ENCODE data around the gene CDHR3. TPM values are rescaled to one million over a fixed set of nuclear protein-coding genes. Genes with fewer than 3 reads are reported as not detected.

Gene CDHR3
- total RNA-seq, 6 experiments from 2014 or later: 1.9 to 2.7 (median 2.3) TPM

DNA sequence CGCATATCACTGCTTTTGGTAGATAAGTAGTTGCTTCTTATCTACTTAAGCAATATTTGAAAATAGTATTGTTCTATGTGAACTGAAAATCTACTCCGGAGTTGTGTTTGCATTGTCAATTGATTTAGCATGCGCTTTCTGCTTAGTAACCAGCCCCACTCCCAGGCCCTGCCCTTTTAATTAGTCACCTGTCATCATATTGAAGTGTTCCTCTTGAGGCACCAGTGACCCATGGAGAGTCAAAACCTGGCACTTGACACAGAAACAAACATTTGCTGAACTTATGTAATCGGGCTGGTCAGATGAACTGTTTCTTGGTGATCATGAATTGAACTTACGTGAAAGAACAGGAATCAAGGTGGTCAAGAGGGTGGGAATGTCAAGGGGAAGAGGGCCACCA lies 27.8 kb upstream of the CDHR3 start:
- Mint-ChIP-seq H3K4me3 (no peak overlapping the region), H3K27ac (no peak overlapping the region), H3K4me1 (ENCODE audit: low read depth) (peaks cover 46% of the 10 kb centered on the region), H3K36me3 (ENCODE audit: low read depth) (0 out of 2 replicates have a peak, but pooled peaks cover 7% of the 10 kb centered on the region), H3K27me3 (ENCODE audit: insufficient read depth) (peaks cover 8% of the 10 kb centered on the region; the same call in 1 of the 2 replicates), H3K9me3 (no peaks in the 10 kb centered on the region)
- DNase-seq: no peak
- TF ChIP-seq, protein P1, sequence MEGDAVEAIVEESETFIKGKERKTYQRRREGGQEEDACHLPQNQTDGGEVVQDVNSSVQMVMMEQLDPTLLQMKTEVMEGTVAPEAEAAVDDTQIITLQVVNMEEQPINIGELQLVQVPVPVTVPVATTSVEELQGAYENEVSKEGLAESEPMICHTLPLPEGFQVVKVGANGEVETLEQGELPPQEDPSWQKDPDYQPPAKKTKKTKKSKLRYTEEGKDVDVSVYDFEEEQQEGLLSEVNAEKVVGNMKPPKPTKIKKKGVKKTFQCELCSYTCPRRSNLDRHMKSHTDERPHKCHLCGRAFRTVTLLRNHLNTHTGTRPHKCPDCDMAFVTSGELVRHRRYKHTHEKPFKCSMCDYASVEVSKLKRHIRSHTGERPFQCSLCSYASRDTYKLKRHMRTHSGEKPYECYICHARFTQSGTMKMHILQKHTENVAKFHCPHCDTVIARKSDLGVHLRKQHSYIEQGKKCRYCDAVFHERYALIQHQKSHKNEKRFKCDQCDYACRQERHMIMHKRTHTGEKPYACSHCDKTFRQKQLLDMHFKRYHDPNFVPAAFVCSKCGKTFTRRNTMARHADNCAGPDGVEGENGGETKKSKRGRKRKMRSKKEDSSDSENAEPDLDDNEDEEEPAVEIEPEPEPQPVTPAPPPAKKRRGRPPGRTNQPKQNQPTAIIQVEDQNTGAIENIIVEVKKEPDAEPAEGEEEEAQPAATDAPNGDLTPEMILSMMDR (IDR thresholded peaks at IDR 0.05): no peak

DNA sequence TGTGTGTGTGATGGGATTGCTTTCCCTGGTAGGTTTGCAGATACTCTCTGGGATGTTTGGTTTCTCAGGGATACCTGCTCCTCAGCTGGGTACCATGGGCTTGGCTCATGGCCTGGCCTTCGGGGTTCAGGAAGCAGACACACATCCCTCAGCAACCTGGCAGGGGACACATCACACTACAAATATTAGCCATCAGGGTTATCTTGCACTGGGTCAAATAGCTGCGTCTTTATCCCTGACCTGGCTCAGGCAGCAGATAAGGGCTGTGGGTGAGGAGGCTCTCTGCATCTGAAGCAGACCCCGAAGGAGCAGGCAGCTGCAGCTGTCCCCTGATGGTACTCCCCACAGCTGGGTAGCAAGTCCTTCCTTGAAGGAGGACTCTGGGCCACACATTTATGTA lies 25.7 kb upstream of the CDHR3 start:
- Mint-ChIP-seq H3K4me3 (no peak overlapping the region), H3K36me3 (ENCODE audit: low read depth) (0 out of 2 replicates have a peak, but pooled peaks cover 7% of the 10 kb centered on the region), H3K4me1 (ENCODE audit: low read depth) (peaks cover 31% of the 10 kb centered on the region), H3K9me3 (no peaks in the 10 kb centered on the region), H3K27ac (no peak overlapping the region), H3K27me3 (ENCODE audit: insufficient read depth) (peaks cover 14% of the 10 kb centered on the region)
- TF ChIP-seq, protein P1 (IDR thresholded peaks at IDR 0.05): no peak
- no peak for DNase-seq

DNA sequence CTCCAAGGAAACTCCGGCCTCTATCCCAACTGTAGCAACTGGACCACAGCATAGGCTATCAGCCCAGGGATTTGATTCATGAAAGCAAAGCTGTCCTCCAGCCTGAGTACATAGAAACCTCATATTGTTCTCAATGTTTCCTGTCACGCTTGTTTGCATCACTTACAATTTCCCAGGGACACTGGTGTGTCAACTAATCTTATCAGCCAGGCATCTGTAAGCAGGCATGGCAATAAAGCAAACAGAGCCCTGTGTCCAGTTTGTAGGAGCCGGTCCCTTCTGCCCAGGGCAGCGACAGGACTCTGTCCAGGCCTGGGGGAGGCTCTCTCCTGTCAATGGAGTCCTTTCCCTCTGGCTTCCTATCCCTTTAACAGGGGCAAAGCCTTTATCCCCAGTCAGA lies 23.0 kb upstream of the CDHR3 start:
- peaks cover 4% of the 10 kb centered on the region; the same call in 1 of the 2 replicates for H3K4me1 Mint-ChIP-seq (ENCODE audit: low read depth)
- no peak overlapping the region for H3K4me3 Mint-ChIP-seq
- no peak overlapping the region for H3K27ac Mint-ChIP-seq
- TF ChIP-seq, protein P1 (IDR thresholded peaks at IDR 0.05): no peak
- 0 out of 2 replicates have a peak, but pooled peaks cover 7% of the 10 kb centered on the region for H3K36me3 Mint-ChIP-seq (ENCODE audit: low read depth)
- peaks cover 14% of the 10 kb centered on the region for H3K27me3 Mint-ChIP-seq (ENCODE audit: insufficient read depth)
- H3K9me3 Mint-ChIP-seq: no peaks in the 10 kb centered on the region
- DNase-seq: no peak

DNA sequence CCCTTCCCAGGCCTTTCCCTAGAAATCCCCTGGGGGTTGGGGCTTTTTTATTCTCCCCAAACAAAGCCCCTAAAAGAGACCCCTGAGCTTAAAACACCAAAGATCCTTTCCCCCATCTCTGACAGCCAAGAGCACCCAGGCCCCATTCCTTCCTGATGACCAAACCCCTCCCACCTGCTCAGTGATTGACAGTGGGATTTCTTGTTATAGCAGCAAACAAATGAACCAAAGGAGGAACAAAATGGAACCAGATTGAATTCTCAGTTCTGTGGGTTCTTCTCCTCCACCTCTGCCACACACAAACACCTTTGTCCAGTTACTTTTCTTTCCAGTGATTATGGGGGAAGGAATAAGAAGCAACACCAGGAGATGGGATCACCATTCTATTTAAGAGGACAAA lies 21.5 kb upstream of the CDHR3 start:
- no peak overlapping the region for H3K27ac Mint-ChIP-seq
- TF ChIP-seq, protein P1 (IDR thresholded peaks at IDR 0.05): no peak
- H3K27me3 Mint-ChIP-seq (ENCODE audit: insufficient read depth): peaks cover 15% of the 10 kb centered on the region
- no peak for DNase-seq
- no peak overlapping the region for H3K4me3 Mint-ChIP-seq
- H3K36me3 Mint-ChIP-seq (ENCODE audit: low read depth): 0 out of 2 replicates have a peak, but pooled peaks cover 7% of the 10 kb centered on the region
- H3K4me1 Mint-ChIP-seq (ENCODE audit: low read depth): no peaks in the 10 kb centered on the region
- no peaks in the 10 kb centered on the region for H3K9me3 Mint-ChIP-seq

DNA sequence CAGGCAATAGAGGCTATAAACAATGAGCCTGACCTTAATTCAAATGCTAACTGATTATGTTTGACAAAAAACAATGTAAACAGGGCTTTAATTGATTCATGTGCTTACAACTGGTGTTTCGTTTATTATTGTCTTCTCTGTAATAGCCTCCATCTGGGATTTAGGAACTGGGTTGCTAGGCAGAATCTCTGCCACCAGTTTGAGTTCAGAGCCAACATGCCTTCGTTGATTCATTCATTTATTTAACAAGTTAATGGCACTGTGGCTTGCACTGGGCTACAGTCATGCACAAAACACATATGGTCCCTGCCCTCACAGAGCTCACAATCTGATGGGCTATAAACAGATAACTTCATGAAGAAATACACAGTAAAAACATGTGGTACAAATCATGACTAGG lies 19.6 kb upstream of the CDHR3 start:
- TF ChIP-seq, protein P1 (IDR thresholded peaks at IDR 0.05): no peak
- Mint-ChIP-seq H3K27me3 (ENCODE audit: insufficient read depth) (peaks cover 16% of the 10 kb centered on the region), H3K4me1 (ENCODE audit: low read depth) (no peaks in the 10 kb centered on the region), H3K9me3 (no peaks in the 10 kb centered on the region), H3K36me3 (ENCODE audit: low read depth) (0 out of 2 replicates have a peak, but pooled peaks cover 4% of the 10 kb centered on the region), H3K4me3 (no peak overlapping the region), H3K27ac (no peak overlapping the region)
- DNase-seq: no peak

DNA sequence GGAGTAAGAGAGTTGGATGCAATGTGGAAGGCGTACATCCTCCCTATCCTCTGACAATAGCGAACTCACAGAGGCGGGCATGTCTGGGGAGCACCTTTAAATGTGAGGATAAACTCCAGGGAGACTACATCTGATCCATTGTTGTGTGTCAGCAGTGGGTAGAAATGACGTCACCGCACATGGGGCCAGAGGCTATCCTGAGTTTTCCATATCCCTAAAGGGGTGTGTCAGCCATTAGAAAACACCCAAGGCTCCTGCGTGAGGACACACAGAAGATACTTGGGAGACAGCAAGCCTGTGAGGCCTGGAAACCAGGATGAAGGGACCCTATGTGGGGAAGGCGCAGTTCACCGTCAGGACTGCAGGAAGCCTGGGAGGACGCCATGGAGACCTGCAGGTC lies 17.2 kb upstream of the CDHR3 start:
- no peak overlapping the region for H3K27ac Mint-ChIP-seq
- H3K4me1 Mint-ChIP-seq (ENCODE audit: low read depth): no peaks in the 10 kb centered on the region
- H3K27me3 Mint-ChIP-seq (ENCODE audit: insufficient read depth): peaks cover 9% of the 10 kb centered on the region
- no peak overlapping the region for H3K4me3 Mint-ChIP-seq
- DNase-seq: no peak
- TF ChIP-seq, protein P1 (IDR thresholded peaks at IDR 0.05): no peak
- no peaks in the 10 kb centered on the region for H3K36me3 Mint-ChIP-seq (ENCODE audit: low read depth)
- H3K9me3 Mint-ChIP-seq: peaks cover 10% of the 10 kb centered on the region; the same call in 1 of the 2 replicates
